Mucosa of rectum (tissue), 2 donors: Measurements from ENCODE around the gene SNX15.
A peak's percentile ranks its signal among the peaks of the same experiment; 100 is the strongest.

ENCODE experiments used
- H3K27ac ChIP-seq, 2 donors: one replicate each; pipeline ENCODE4 v1.7.0; 2013; ENCODE audit warnings: inconsistent platforms in 2 of 2, low read depth in 2 of 2, low read length in 2 of 2
- H3K27me3 ChIP-seq, 2 donors: one replicate each; pipeline ENCODE4 v1.7.0; 2013; ENCODE audit warnings: low read length in 2 of 2; ENCODE audit not compliant: control insufficient read depth in 2 of 2, insufficient read depth in 2 of 2
- H3K36me3 ChIP-seq, 2 donors: one replicate each; pipeline ENCODE4 v1.7.0; 2013; ENCODE audit warnings: low read length in 2 of 2; ENCODE audit not compliant: control insufficient read depth in 2 of 2, insufficient read depth in 2 of 2
- H3K4me1 ChIP-seq, 2 donors: one replicate each; pipeline ENCODE4 v1.7.0; 2013; ENCODE audit warnings: low read length in 2 of 2, mild to moderate bottlenecking in 1 of 2; ENCODE audit not compliant: control insufficient read depth in 2 of 2, insufficient read depth in 2 of 2
- H3K4me3 ChIP-seq, 2 donors: one replicate each; pipeline ENCODE4 v1.7.0; 2013; ENCODE audit warnings: low read length in 2 of 2
- H3K9ac ChIP-seq, 2 donors: one replicate each; pipeline ENCODE4 v1.7.0; 2013; ENCODE audit warnings: low read length in 2 of 2, low read depth in 1 of 2, mild to moderate bottlenecking in 1 of 2
- H3K9me3 ChIP-seq, 2 donors: one replicate each; pipeline ENCODE4 v1.7.0; 2013; ENCODE audit warnings: low read length in 2 of 2; ENCODE audit not compliant: control insufficient read depth in 2 of 2
- donor health status: healthy.
- donor health status: Normal muscosa, but diverticular disease.

SNX15 gene

DNA sequence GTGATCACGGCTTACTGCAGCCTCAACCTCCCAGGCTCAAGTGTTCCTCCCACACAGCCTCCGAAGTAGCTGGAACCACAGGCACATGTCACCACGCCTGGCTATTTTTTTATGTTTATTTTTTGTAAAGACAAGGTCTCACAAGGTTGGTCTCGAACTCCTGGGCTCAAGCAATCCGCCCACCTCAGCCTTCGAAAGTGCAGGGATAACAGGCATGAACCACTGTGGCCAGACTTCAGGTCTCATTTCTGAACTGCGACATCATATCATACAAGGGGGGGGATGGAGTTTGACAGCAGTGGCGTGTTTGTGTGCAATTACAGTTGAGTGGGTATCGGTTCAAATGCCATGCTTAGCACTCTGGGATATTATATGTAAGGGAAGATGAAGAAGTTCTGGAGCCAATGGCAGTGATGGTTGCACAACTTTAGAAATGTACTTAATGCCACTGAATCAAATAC is 24.2 kb downstream of the SNX15 start:
- Histone ChIP-seq H3K4me3 (no peak overlapping the region), H3K36me3 (no peaks in the 10 kb centered on the region), H3K27me3 (no peaks in the 10 kb centered on the region), H3K9ac (no peak overlapping the region), H3K27ac (no peak overlapping the region), H3K9me3 (no peaks in the 10 kb centered on the region), H3K4me1 (no peaks in the 10 kb centered on the region)

DNA sequence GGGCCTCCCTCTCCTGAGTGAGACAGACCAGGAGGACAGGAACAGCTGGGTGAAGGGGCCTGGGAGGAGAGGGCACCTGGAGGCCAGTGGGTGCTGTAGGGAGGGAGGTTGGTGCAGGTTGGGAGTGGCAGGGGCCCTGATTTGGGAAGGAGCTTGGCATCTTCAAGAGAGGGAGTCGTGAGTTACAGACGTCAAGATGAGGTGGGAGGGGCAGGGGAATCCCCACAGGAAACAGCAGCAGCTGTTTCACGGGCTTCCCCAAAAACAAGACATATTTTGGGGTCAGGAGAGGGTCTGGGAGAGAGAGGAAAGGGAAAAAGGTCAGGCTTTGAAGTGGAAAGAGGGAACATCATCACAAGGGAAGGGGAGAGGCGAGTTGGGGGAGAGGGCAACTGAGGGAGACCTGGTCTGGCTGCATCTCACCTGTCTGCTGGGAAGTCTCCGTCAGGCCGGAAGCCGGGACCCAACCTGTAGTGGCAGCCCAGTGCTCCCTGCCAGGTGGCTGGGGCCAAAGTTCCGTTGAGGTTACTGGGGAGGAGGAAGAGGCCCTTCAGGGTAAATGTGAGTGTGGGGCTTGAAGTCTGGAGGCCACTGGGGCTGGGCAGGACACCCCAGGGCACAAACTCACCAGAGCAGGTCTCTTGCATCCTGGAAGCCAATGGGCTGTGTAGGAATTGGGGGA is 26.7 kb downstream of the SNX15 start:
- peaks cover 4 to 5% of the 10 kb centered on the region in 2 donors for H3K4me1 ChIP-seq

DNA sequence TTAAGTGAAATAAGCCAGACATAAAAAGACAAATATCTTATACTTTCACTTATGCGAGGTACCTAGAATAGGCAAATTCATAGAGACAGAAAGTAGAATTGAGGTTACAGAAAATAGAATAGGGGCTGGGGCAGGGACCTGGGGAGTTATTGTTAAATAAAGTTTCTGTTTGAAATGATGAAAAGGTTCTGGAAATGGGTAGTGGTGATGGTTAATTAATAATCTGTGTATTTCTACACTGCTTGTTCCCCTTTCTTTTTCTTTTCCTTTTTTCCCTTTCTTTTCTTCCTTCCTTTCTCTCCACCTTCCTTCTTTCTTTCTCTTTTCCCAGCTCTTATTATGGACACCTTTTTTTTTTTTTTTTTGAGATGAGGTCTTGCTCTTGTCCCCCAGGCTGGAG is 28.3 kb downstream of the SNX15 start:
- no peak overlapping the region for H3K27ac ChIP-seq
- H3K4me3 ChIP-seq, result no peak overlapping the region
- H3K4me1 ChIP-seq, result peaks cover 5 to 11% of the 10 kb centered on the region in 2 donors
- no peaks in the 10 kb centered on the region for H3K27me3 ChIP-seq
- H3K9me3 ChIP-seq, result no peaks in the 10 kb centered on the region
- H3K36me3 ChIP-seq, result no peaks in the 10 kb centered on the region
- H3K9ac ChIP-seq, result no peak overlapping the region

More for the DNA sequence above, 26.7 kb downstream of the SNX15 start:
- no peaks in the 10 kb centered on the region for H3K36me3 ChIP-seq
- H3K4me3 ChIP-seq, result no peak overlapping the region
- no peak overlapping the region for H3K27ac ChIP-seq
- H3K27me3 ChIP-seq, result no peaks in the 10 kb centered on the region
- no peak overlapping the region for H3K9ac ChIP-seq
- H3K9me3 ChIP-seq, result no peaks in the 10 kb centered on the region

DNA sequence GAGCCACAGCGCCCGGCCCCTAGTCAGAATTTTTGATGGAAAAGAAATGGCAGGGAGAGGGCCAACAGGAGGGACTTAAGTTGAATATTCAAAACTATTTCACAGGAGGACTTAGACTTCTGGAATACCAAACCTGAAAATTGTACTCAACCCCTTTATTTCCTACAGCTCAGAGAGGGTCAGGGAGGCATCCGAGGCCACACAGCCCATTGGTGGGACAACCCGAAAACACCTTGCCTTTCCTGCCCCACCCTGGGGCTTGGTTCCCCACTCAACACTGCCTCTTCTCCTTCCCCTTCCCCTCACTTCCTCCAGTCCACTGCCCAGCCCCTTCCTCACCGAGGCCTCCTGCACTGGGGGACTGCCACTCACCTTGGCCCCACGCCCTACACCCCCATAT is 29.8 kb downstream of the SNX15 start:
- H3K4me3 ChIP-seq, result no peak overlapping the region
- H3K4me1 ChIP-seq, result peaks cover 5 to 11% of the 10 kb centered on the region in 2 donors
- H3K27me3 ChIP-seq, result no peaks in the 10 kb centered on the region
- no peaks in the 10 kb centered on the region for H3K9me3 ChIP-seq
- H3K36me3 ChIP-seq, result no peaks in the 10 kb centered on the region
- H3K9ac ChIP-seq, result no peak overlapping the region
- no peak overlapping the region for H3K27ac ChIP-seq

DNA sequence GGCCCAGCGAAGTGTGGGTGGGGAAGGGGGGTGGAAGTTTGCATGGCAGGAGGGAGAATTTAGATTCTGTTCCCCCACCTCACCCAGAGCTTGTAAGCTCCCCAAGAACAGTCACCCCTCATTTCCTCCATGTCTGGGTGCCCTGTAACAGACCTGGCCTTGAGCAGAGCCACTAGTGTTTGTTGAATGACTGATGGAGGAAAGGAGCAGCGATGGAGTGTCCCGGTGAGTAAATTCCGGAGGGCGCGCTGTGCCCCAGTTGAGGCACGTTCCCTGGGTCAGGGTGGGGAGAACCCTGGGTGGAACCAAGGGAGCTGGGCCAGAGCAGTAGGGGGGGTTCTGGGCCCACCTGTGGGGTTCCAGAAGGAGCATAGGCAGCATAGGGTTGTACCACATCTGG is 30.3 kb downstream of the SNX15 start:
- no peak overlapping the region for H3K4me3 ChIP-seq
- H3K36me3 ChIP-seq, result no peaks in the 10 kb centered on the region
- H3K27me3 ChIP-seq, result no peaks in the 10 kb centered on the region

DNA sequence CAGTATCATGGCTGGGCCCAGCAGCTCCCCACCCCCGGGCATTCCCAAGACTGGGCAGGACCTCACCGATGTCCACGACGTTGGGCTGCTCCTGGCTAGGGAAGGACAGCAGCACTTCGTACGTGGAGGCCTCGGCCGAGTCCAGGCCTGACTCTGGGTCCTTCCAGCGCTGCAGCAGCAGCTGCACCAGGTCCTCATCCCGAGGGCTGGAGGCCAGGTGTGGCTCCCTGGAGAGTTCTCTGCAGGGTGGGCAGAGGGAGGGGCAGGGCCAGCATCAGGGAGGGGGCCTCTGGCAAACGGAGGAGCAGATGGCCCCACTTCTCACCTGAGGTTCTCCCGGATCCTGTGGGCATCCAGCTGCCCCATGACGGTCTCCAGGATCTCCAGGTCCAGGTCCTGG is 30.8 kb downstream of the SNX15 start:
- H3K9me3 ChIP-seq, result no peaks in the 10 kb centered on the region
- H3K4me1 ChIP-seq, result peaks cover 5 to 11% of the 10 kb centered on the region in 2 donors
- H3K27me3 ChIP-seq, result no peaks in the 10 kb centered on the region
- no peak overlapping the region for H3K27ac ChIP-seq
- no peak overlapping the region for H3K9ac ChIP-seq
- no peaks in the 10 kb centered on the region for H3K36me3 ChIP-seq
- H3K4me3 ChIP-seq, result no peak overlapping the region

More for the DNA sequence above, 30.3 kb downstream of the SNX15 start:
- no peaks in the 10 kb centered on the region for H3K9me3 ChIP-seq
- peaks cover 5 to 11% of the 10 kb centered on the region in 2 donors for H3K4me1 ChIP-seq
- H3K9ac ChIP-seq, result no peak overlapping the region
- H3K27ac ChIP-seq, result no peak overlapping the region

DNA sequence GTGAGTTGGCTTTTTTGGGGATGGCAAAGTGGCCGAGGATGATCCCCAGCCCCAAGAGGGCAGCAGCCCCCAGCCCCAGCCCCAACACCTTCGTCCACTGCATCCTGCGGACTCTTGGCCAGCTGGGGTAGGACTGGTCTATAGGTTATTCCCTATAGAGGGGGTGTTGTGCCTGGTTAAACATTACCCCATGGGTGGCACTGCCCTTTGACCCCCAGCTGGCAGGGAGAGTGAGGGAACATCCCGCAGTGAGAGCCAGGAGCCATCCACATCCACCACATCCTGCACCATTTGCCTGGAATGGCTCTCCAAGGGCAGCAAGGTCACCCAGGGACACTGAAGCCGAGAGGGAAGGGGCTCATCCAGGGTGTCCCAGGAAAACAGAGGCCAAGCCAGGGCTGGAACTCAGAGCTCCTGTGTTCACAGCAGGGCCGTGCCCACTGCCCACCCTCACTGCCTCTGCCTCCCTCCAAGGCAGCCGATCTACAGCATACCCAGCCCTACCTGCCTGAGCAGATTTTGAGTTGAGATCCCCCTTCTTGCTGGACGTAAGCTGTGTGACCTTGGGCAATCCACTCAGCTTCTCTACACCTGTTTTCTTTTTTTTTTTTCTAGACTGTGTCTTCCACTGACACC is 31.3 kb downstream of the SNX15 start, which contains the start of gene NAALADL1:
Gene NAALADL1, minus strand, starts transcription at position 135 of the 636 bp plus-strand sequence. Its CDS starts 32 bp downstream, at position 103.
- no peaks in the 10 kb centered on the region for H3K36me3 ChIP-seq
- H3K4me1 ChIP-seq, result peaks cover 5 to 11% of the 10 kb centered on the region in 2 donors
- no peak within 1 kb of the TSS for H3K9ac ChIP-seq
- H3K27me3 ChIP-seq, result no peaks in the 10 kb centered on the region
- H3K4me3 ChIP-seq, result no peak within 1 kb of the TSS
- H3K9me3 ChIP-seq, result no peaks in the 10 kb centered on the region
- no peak within 1 kb of the TSS for H3K27ac ChIP-seq

DNA sequence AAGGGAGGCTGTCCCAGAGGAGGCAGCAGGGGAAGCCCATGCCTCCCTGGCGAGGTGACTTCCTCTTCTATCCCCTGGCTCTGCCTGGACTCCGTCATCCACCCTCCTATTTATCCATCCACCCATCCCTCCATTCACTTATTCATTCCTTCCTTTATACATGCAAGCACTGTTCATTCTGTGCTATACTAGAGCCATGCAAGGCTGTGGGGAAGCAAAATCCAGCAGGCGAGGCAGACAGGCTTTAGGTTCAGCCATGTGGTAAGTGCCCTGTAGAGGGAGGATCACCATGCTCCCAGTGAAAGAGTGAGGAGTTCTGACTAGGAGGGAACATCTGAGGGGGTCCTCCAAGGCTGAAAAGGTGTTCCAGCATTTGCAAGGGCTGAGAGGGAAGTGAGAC is 32.3 kb downstream of the SNX15 start:
- H3K4me3 ChIP-seq, result no peak overlapping the region
- no peak overlapping the region for H3K27ac ChIP-seq
- peaks cover 5 to 11% of the 10 kb centered on the region in 2 donors for H3K4me1 ChIP-seq
- no peaks in the 10 kb centered on the region for H3K27me3 ChIP-seq
- H3K9me3 ChIP-seq, result no peaks in the 10 kb centered on the region
- H3K9ac ChIP-seq, result no peak overlapping the region
- H3K36me3 ChIP-seq, result no peaks in the 10 kb centered on the region

DNA sequence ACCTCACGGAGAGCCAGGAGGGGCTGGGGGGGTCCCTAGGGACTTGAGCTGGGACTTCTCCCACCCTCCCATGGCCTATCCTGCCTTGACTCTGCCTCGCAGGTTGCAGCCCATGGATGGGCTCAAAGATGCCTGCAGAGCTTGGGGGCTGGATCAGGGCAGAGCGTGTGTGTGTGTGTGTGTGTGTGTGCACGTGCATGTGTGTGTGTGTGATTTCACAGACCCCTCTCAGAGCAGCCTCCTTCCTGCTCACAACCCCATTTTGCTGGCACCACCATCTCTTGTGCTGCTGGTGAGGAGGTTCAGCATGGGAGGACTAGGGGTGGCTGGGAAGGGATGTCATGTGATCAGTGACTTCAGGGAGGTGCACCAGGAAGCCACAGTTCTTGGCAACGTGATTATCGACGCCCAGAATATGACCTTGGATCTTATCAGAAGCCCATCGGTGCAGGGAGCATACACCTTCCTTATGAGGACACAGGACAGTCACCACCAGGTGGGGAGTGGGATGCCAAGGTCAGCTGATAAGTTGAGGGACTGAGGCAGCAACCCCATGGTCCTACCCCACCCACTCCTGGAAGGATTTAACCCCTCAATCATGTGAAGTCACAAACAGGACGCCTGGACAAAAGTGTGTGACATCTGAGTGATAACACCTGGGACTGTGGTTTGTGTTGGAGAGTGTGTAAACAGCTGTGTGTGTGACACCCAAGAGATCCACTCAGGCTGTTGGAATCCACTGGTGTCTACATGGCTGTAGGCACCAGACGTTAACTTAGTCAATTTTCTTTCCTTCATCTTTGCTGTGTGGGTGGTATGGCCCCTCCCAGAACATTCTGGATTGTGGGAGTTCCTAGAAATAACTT is 33.0 kb downstream of the SNX15 start:
- Histone ChIP-seq H3K36me3 (no peaks in the 10 kb centered on the region), H3K9ac (no peak overlapping the region), H3K27me3 (no peaks in the 10 kb centered on the region), H3K27ac (peak overlapping the region; percentile 21 to 47), H3K4me3 (no peak overlapping the region), H3K4me1 (peaks cover 5 to 11% of the 10 kb centered on the region in 2 donors), H3K9me3 (no peaks in the 10 kb centered on the region)
